H9 (cell line): ENCODE measurements around the gene GTF2H4. TPM values are rescaled to one million over a fixed set of nuclear protein-coding genes. Genes with fewer than 3 reads are reported as not detected.
A peak's percentile ranks its signal among the peaks of the same experiment; 100 is the strongest.

ENCODE experiments used
- DNase-seq: peaks from one replicate; pipeline ENCODE4 v3.0.0-alpha.2; 2017
- H2AFZ ChIP-seq: one replicate; pipeline ENCODE4 v1.6.1; 2013; ENCODE audit warnings: mild to moderate bottlenecking, low read length, control low read depth, moderate library complexity
- H2AK5ac ChIP-seq: 2 replicates; pipeline ENCODE4 v1.6.1; 2013; ENCODE audit warnings: low read length, control low read depth, mixed read lengths; ENCODE audit not compliant: insufficient read length
- H2BK120ac ChIP-seq: one replicate; pipeline ENCODE4 v1.6.1; 2013; ENCODE audit warnings: low read depth, mild to moderate bottlenecking, low read length, control low read depth, inconsistent platforms; ENCODE audit not compliant: poor library complexity, severe bottlenecking
- H2BK12ac ChIP-seq: 2 replicates; pipeline ENCODE4 v1.6.1; 2013; ENCODE audit warnings: low read length, control low read depth, mixed read lengths, low read depth; ENCODE audit not compliant: insufficient read length
- H2BK15ac ChIP-seq: 2 replicates; pipeline ENCODE4 v1.6.1; 2013; ENCODE audit warnings: low read depth, low read length, control low read depth
- H2BK20ac ChIP-seq: one replicate; pipeline ENCODE4 v1.6.1; 2013; ENCODE audit warnings: low read depth, mild to moderate bottlenecking, low read length, control low read depth, inconsistent platforms; ENCODE audit not compliant: poor library complexity, severe bottlenecking
- H2BK5ac ChIP-seq: 2 replicates; pipeline ENCODE4 v1.6.1; 2013; ENCODE audit warnings: low read length, control low read depth, mixed read lengths; ENCODE audit not compliant: insufficient read length
- H3K14ac ChIP-seq: 2 replicates; pipeline ENCODE4 v1.6.1; 2013; ENCODE audit warnings: low read length, control low read depth; ENCODE audit not compliant: insufficient read depth
- H3K18ac ChIP-seq: 2 replicates; pipeline ENCODE4 v1.6.1; 2013; ENCODE audit warnings: low read depth, mild to moderate bottlenecking, mixed read lengths, low read length, control low read depth; ENCODE audit not compliant: insufficient read length
- H3K23ac ChIP-seq: 2 replicates; pipeline ENCODE4 v1.6.1; 2013; ENCODE audit warnings: low read length, control low read depth, mixed read lengths, low read depth; ENCODE audit not compliant: insufficient read length
- H3K23me2 ChIP-seq: 2 replicates; pipeline ENCODE4 v1.6.1; 2013; ENCODE audit warnings: low read depth, mild to moderate bottlenecking, mixed read lengths, low read length, control low read depth; ENCODE audit not compliant: insufficient read length, poor library complexity, severe bottlenecking
- H3K27ac ChIP-seq: 2 replicates; pipeline ENCODE4 v1.5.1; 2013; ENCODE audit warnings: low read length, control low read depth, mixed read lengths, low read depth; ENCODE audit not compliant: insufficient read length
- H3K27me3 ChIP-seq: 2 replicates; pipeline ENCODE4 v1.6.1; 2013; ENCODE audit warnings: low read length, control low read depth, inconsistent platforms; ENCODE audit not compliant: insufficient read depth
- H3K4ac ChIP-seq: 2 replicates; pipeline ENCODE4 v1.6.1; 2013; ENCODE audit warnings: low read depth, mild to moderate bottlenecking, control low read depth, inconsistent platforms, low read length, moderate library complexity
- H3K4me1 ChIP-seq: 2 replicates; pipeline ENCODE4 v1.6.1; 2013; ENCODE audit warnings: low read length, control low read depth, inconsistent platforms; ENCODE audit not compliant: insufficient read depth
- H3K4me2 ChIP-seq: 2 replicates; pipeline ENCODE4 v1.6.1; 2013; ENCODE audit warnings: low read length, control low read depth, mixed read lengths; ENCODE audit not compliant: insufficient read length, insufficient read depth
- H3K56ac ChIP-seq: 2 replicates; pipeline ENCODE4 v1.6.1; 2013; ENCODE audit warnings: low read depth, mild to moderate bottlenecking, mixed read lengths, low read length, control low read depth; ENCODE audit not compliant: insufficient read length
- H3K79me1 ChIP-seq: 2 replicates; pipeline ENCODE4 v1.6.1; 2013; ENCODE audit warnings: low read depth, mild to moderate bottlenecking, moderate library complexity, low read length, control low read depth, inconsistent platforms; ENCODE audit not compliant: insufficient read depth, poor library complexity, severe bottlenecking
- H3K79me2 ChIP-seq: 2 replicates; pipeline ENCODE4 v1.6.1; 2013; ENCODE audit warnings: low read length, control low read depth, inconsistent platforms; ENCODE audit not compliant: insufficient read depth
- H3K9ac ChIP-seq: 2 replicates; pipeline ENCODE4 v1.6.1; 2013; ENCODE audit warnings: low read length, control low read depth, mixed read lengths; ENCODE audit not compliant: insufficient read length; ENCODE audit errors: extremely low read depth
- H3K9me3 ChIP-seq: one replicate; pipeline ENCODE4 v1.6.1; 2013; ENCODE audit warnings: low read depth, low read length, inconsistent platforms; ENCODE audit not compliant: control insufficient read depth
- H3T11ph ChIP-seq: one replicate; pipeline ENCODE4 v1.6.1; 2013; ENCODE audit warnings: mild to moderate bottlenecking, low read length, control low read depth, inconsistent platforms
- H4K20me1 ChIP-seq: one replicate; pipeline ENCODE4 v1.6.1; 2013; ENCODE audit not compliant: control insufficient read depth, insufficient read length, insufficient read depth
- H4K5ac ChIP-seq: 2 replicates; pipeline ENCODE4 v1.6.1; 2013; ENCODE audit warnings: low read depth, mild to moderate bottlenecking, mixed read lengths, low read length, control low read depth; ENCODE audit not compliant: insufficient read length
- H4K8ac ChIP-seq: replicated peaks from 2 replicates; pipeline ENCODE4 v1.6.1; 2013; ENCODE audit warnings: low read length, control low read depth, mixed read lengths, low read depth; ENCODE audit not compliant: insufficient read length
- H4K91ac ChIP-seq: 2 replicates; pipeline ENCODE4 v1.6.1; 2013; ENCODE audit warnings: low read depth, mild to moderate bottlenecking, moderate library complexity, mixed read lengths, low read length, control low read depth; ENCODE audit not compliant: insufficient read length
- H3K27ac Mint-ChIP-seq, 3 experiments: 2 replicates in 2 of 3; 3 replicates in 1 of 3; pipeline ENCODE4 v1.8.0; 2020 to 2021; ENCODE audit warnings: mixed read lengths in 3 of 3, mild to moderate bottlenecking in 1 of 3, moderate library complexity in 1 of 3
- H3K27me3 Mint-ChIP-seq: 2 replicates; pipeline ENCODE4 v1.8.0; 2021; ENCODE audit warnings: low read depth, mild to moderate bottlenecking, moderate library complexity, mixed read lengths
- H3K36me3 Mint-ChIP-seq, 3 experiments: 2 replicates in 2 of 3; 3 replicates in 1 of 3; pipeline ENCODE4 v1.8.0; 2020 to 2021; ENCODE audit warnings: low read depth in 3 of 3, mixed read lengths in 3 of 3; ENCODE audit not compliant: insufficient read depth in 1 of 3
- H3K4me1 Mint-ChIP-seq, 2 experiments: 2 replicates each; pipeline ENCODE4 v1.8.0; 2020; ENCODE audit warnings: mixed read lengths in 2 of 2
- H3K4me3 Mint-ChIP-seq, 2 experiments: 2 replicates in 1 of 2; 3 replicates in 1 of 2; pipeline ENCODE4 v1.8.0; 2020 to 2021; ENCODE audit warnings: mild to moderate bottlenecking in 2 of 2, mixed read lengths in 2 of 2, moderate library complexity in 1 of 2
- H3K9me3 Mint-ChIP-seq, 2 experiments: 2 replicates in 1 of 2; 3 replicates in 1 of 2; pipeline ENCODE4 v1.8.0; 2020; ENCODE audit warnings: mild to moderate bottlenecking in 2 of 2, mixed read lengths in 2 of 2, moderate library complexity in 1 of 2
- WGBS: extraction: QIAGEN DNeasy Blood & Tissue Kit; methylation state at CpG from one replicate; pipeline ENCODE4 v1.1.7; 2013; ENCODE audit warnings: missing lambda C conversion rate, low lambda C conversion rate, mixed read lengths; ENCODE audit not compliant: insufficient read length; ENCODE audit errors: extremely low coverage; 5-methylcytosine and 5-hydroxymethylcytosine counted together
- total RNA-seq: library from RNA; stranded (reverse); gene quantifications from 2 replicates; pipeline ENCODE4 v1.2.1, GENCODE V29; 2021
- TF ChIP-seq, protein P1 (sequence below): fragments of 200-600 bp; sonication (generic); conservative IDR thresholded peaks from 3 replicates; pipeline ENCODE4 v1.8.0; 2021; ENCODE audit warnings: antibody characterized with exemption, mild to moderate bottlenecking

Gene GTF2H4
- total RNA-seq, 1 experiment from 2014 or later, result 60.8 TPM

DNA sequence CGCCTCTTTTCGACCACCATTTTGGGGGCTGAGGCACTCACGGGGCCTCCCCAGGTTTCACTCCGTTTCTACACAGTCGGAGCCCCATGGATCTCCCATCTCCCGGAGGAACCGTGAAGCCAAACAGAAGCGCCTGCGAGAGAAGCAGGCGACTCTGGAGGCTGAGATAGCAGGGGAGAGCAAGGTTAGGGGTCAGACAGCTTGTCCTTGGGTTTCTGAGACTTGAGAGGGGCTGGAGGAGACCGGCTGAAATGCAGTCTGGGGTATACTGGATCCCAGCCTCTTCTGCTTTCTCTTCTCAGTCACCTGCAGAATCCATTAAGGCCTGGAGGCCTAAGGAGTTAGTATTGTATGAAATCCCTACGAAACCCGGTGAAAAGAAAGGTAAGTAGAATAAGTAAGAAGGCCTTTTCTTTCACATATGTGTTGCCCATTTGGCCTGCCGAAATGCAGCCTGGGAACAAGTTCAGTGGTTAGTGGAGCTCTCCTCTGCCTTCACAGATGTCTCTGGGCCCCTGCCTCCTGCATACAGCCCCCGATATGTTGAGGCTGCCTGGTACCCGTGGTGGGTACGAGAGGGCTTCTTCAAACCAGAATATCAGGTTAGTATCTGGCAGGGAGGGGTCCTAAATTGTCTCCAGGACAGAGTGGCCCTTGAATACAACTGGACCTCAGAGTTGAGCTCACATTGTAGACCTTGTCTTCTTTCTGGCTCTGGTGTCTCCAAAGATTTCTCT, 7.0 kb downstream of the GTF2H4 start:
- Histone ChIP-seq H2BK120ac (no peak overlapping the region), H2AK5ac (no peak overlapping the region), H3K18ac (no peak overlapping the region), H2AFZ (no peak overlapping the region), H2BK20ac (no peak overlapping the region), H3K9me3 (no peaks in the 10 kb centered on the region), H3K14ac (no peak overlapping the region), H4K20me1 (no peaks in the 10 kb centered on the region), H3K79me1 (no peaks in the 10 kb centered on the region), H4K8ac (no peak overlapping the region), H3K4ac (no peak overlapping the region), H3K27ac (no peak overlapping the region), H3K9ac (peak overlapping the region; percentile 28), H3K4me2 (peak overlapping the region; percentile 78), H2BK15ac (no peak overlapping the region), H3K56ac (no peak overlapping the region), H3K27me3 (no peaks in the 10 kb centered on the region), H4K5ac (no peak overlapping the region), H3K79me2 (no peaks in the 10 kb centered on the region), H3T11ph (no peak overlapping the region), H2BK12ac (no peak overlapping the region), H2BK5ac (no peak overlapping the region), H4K91ac (no peak overlapping the region), H3K23ac (no peak overlapping the region), H3K23me2 (peaks cover 10% of the 10 kb centered on the region), H3K4me1 (no peaks in the 10 kb centered on the region)
- peak overlapping the region; percentile 82 to 93 for H3K4me3 Mint-ChIP-seq
- no peak for DNase-seq
- peaks cover 41 to 78% (median 75%) of the 10 kb centered on the region in 3 experiments for H3K36me3 Mint-ChIP-seq
- TF ChIP-seq, protein P1, sequence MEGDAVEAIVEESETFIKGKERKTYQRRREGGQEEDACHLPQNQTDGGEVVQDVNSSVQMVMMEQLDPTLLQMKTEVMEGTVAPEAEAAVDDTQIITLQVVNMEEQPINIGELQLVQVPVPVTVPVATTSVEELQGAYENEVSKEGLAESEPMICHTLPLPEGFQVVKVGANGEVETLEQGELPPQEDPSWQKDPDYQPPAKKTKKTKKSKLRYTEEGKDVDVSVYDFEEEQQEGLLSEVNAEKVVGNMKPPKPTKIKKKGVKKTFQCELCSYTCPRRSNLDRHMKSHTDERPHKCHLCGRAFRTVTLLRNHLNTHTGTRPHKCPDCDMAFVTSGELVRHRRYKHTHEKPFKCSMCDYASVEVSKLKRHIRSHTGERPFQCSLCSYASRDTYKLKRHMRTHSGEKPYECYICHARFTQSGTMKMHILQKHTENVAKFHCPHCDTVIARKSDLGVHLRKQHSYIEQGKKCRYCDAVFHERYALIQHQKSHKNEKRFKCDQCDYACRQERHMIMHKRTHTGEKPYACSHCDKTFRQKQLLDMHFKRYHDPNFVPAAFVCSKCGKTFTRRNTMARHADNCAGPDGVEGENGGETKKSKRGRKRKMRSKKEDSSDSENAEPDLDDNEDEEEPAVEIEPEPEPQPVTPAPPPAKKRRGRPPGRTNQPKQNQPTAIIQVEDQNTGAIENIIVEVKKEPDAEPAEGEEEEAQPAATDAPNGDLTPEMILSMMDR, result no peak
- no peaks in the 10 kb centered on the region for H3K9me3 Mint-ChIP-seq
- H3K4me1 Mint-ChIP-seq, result peaks cover 22 to 26% of the 10 kb centered on the region in 2 experiments
- WGBS, result no CpG with 5 or more reads among the region's 17 CpGs
- no peaks in the 10 kb centered on the region; the same call in none of the 2 replicates for H3K27me3 Mint-ChIP-seq
- peak overlapping the region; percentile 26 to 89 (median 53); a peak in 3 of 7 replicates for H3K27ac Mint-ChIP-seq
